Neural cell (in vitro differentiated cells): ENCODE data around the gene SORCS1. TPM values are rescaled to one million over a fixed set of nuclear protein-coding genes. Genes with fewer than 3 reads are reported as not detected.

ENCODE experiments used
- H2AFZ ChIP-seq: fragments of 200-600, 300-800 bp; sonication (generic), shearing (Covaris generic); 2 replicates; pipeline ENCODE4 v1.6.0; 2014; ENCODE audit warnings: low read depth, mild to moderate bottlenecking, antibody characterized with exemption, low read length, moderate library complexity
- H3F3A ChIP-seq: fragments of 200-600 bp; shearing (Covaris generic); 2 replicates; pipeline ENCODE4 v1.6.1; 2016; ENCODE audit warnings: mild to moderate bottlenecking, moderate library complexity, mixed read lengths, antibody characterized with exemption, low read length; ENCODE audit not compliant: insufficient read depth, poor library complexity, severe bottlenecking
- H3K27ac ChIP-seq: fragments of 200-600, 300-800 bp; sonication (generic), shearing (Covaris generic); 2 replicates; pipeline ENCODE4 v1.5.1; 2014; ENCODE audit warnings: mild to moderate bottlenecking, low read length, moderate library complexity
- H3K27me3 ChIP-seq: fragments of 300-800, 200-600 bp; sonication (generic), shearing (Covaris generic); 2 replicates; pipeline ENCODE4 v1.6.0; 2014; ENCODE audit warnings: mild to moderate bottlenecking, low read depth, low read length, moderate library complexity; ENCODE audit not compliant: insufficient read depth
- H3K36me3 ChIP-seq: fragments of 300-800, 200-600 bp; sonication (generic), shearing (Covaris generic); 2 replicates; pipeline ENCODE4 v1.5.1; 2014; ENCODE audit warnings: mild to moderate bottlenecking, antibody characterized with exemption, low read length, moderate library complexity; ENCODE audit not compliant: insufficient read depth
- H3K4me2 ChIP-seq: fragments of 300-800, 200-600 bp; sonication (generic), shearing (Covaris generic); 2 replicates; pipeline ENCODE4 v1.6.0; 2014; ENCODE audit warnings: mild to moderate bottlenecking, low read length
- H3K4me3 ChIP-seq: fragments of 300-800, 200-600 bp; sonication (generic), shearing (Covaris generic); 2 replicates; pipeline ENCODE4 v1.5.1; 2014; ENCODE audit warnings: mild to moderate bottlenecking, low read length, moderate library complexity
- H3K79me2 ChIP-seq: fragments of 200-600 bp; shearing (Covaris generic); replicated peaks from 2 replicates; pipeline ENCODE4 v1.6.0; 2014; ENCODE audit warnings: mild to moderate bottlenecking, low read length, moderate library complexity; ENCODE audit not compliant: insufficient read depth
- H3K9ac ChIP-seq: fragments of 300-800, 200-600 bp; sonication (generic), shearing (Covaris generic); 2 replicates; pipeline ENCODE4 v1.6.1; 2016; ENCODE audit warnings: mild to moderate bottlenecking, low read length, mixed read lengths
- H3K9me2 ChIP-seq: fragments of 200-600 bp; shearing (Covaris generic); 2 replicates; pipeline ENCODE4 v1.6.1; 2016; ENCODE audit warnings: mild to moderate bottlenecking, low read length, mixed read lengths; ENCODE audit not compliant: insufficient read depth
- H3K9me3 ChIP-seq: fragments of 200-600, 300-800 bp; sonication (generic), shearing (Covaris generic); 2 replicates; pipeline ENCODE4 v1.6.1; 2016; ENCODE audit warnings: mild to moderate bottlenecking, mixed run types, low read length, moderate library complexity, mixed read lengths
- H4K20me1 ChIP-seq: fragments of 200-600 bp; shearing (Covaris generic); 2 replicates; pipeline ENCODE4 v1.6.1; 2016; ENCODE audit warnings: mild to moderate bottlenecking, mixed run types; ENCODE audit not compliant: insufficient read depth
- CTCF ChIP-seq: fragments of 450-650 bp; IDR thresholded peaks from 2 replicates; pipeline ENCODE4 v1.5.1; 2014; ENCODE audit warnings: antibody characterized with exemption, mild to moderate bottlenecking, moderate library complexity; ENCODE audit not compliant: poor library complexity, severe bottlenecking
- EP300 ChIP-seq: fragments of 450-650 bp; conservative IDR thresholded peaks from 2 replicates; pipeline ENCODE4 v1.6.1; 2014; ENCODE audit warnings: antibody characterized with exemption, mild to moderate bottlenecking, moderate library complexity; ENCODE audit not compliant: poor library complexity, severe bottlenecking
- EZH2 ChIP-seq: fragments of 200-600, 300-800 bp; shearing (Covaris generic), sonication (generic); IDR thresholded peaks from 2 replicates; pipeline ENCODE4 v1.6.1; 2014; ENCODE audit warnings: antibody characterized with exemption, low read length, borderline replicate concordance, mild to moderate bottlenecking; ENCODE audit not compliant: insufficient read depth, poor library complexity, severe bottlenecking
- MXI1 ChIP-seq: fragments of 450-650 bp; conservative IDR thresholded peaks from 2 replicates; pipeline ENCODE4 v1.6.1; 2014; ENCODE audit warnings: antibody characterized with exemption, mild to moderate bottlenecking; ENCODE audit not compliant: poor library complexity, severe bottlenecking
- POLR2AphosphoS5 ChIP-seq: IDR thresholded peaks from 2 replicates; pipeline ENCODE4 v1.6.1; 2012
- RAD21 ChIP-seq: fragments of 450-650 bp; conservative IDR thresholded peaks from 2 replicates; pipeline ENCODE4 v1.6.1; 2014; ENCODE audit warnings: antibody characterized with exemption, mild to moderate bottlenecking, moderate library complexity
- REST ChIP-seq: IDR thresholded peaks from 2 replicates; pipeline ENCODE4 v1.6.1; 2012; ENCODE audit warnings: borderline replicate concordance
- SMC3 ChIP-seq: fragments of 450-650 bp; conservative IDR thresholded peaks from 2 replicates; pipeline ENCODE4 v1.6.1; 2014; ENCODE audit warnings: antibody characterized with exemption, mild to moderate bottlenecking, moderate library complexity; ENCODE audit not compliant: poor library complexity
- TAF1 ChIP-seq: IDR thresholded peaks from 2 replicates; pipeline ENCODE4 v1.6.1; 2012; ENCODE audit warnings: low read depth
- polyA plus RNA-seq: library from polyadenylated mRNA; depleted of rRNA; stranded (reverse); fragments of >200 nt; gene quantifications from 2 replicates; pipeline ENCODE4 v1.2.3, GENCODE V29; 2014

SORCS1 gene
- polyA plus RNA-seq, 1 donor from 2014 or later = 27.0 TPM

- H3K36me3 ChIP-seq = no peaks in the 10 kb centered on the region
- H3F3A ChIP-seq = no peaks in the 10 kb centered on the region
- no peak overlapping the region for H3K9ac ChIP-seq
- H3K9me2 ChIP-seq = no peaks in the 10 kb centered on the region
- H3K79me2 ChIP-seq = no peaks in the 10 kb centered on the region
- no peak overlapping the region for H2AFZ ChIP-seq
- no peak overlapping the region for H3K4me3 ChIP-seq
- H3K4me2 ChIP-seq = no peak overlapping the region
- H3K27ac ChIP-seq = no peak overlapping the region
- no peaks in the 10 kb centered on the region for H4K20me1 ChIP-seq
- no peak for TF ChIP-seq RAD21
- no peak for TF ChIP-seq TAF1
- no peak for TF ChIP-seq SMC3
- no peak for TF ChIP-seq EZH2
- TF ChIP-seq CTCF = no peak
- no peak for TF ChIP-seq MXI1
- no peak for TF ChIP-seq REST
- TF ChIP-seq POLR2AphosphoS5 = no peak
- no peak for TF ChIP-seq EP300
- H3K9me3 ChIP-seq = no peaks in the 10 kb centered on the region
- H3K27me3 ChIP-seq = no peaks in the 10 kb centered on the region
Observed at GRCh38 chr10:106672517-106673175, 491.9 kb downstream of the SORCS1 start.

GRCh38 chr10:106661767-106662140 is 502.8 kb downstream of the SORCS1 start:
- no peak overlapping the region for H2AFZ ChIP-seq
- no peaks in the 10 kb centered on the region for H3K9me2 ChIP-seq
- no peak overlapping the region for H3K27ac ChIP-seq
- no peak overlapping the region for H3K9ac ChIP-seq
- no peak overlapping the region for H3K4me2 ChIP-seq
- H3K4me3 ChIP-seq = no peak overlapping the region
- no peaks in the 10 kb centered on the region for H3K36me3 ChIP-seq
- H3K27me3 ChIP-seq = no peaks in the 10 kb centered on the region
- H3F3A ChIP-seq = no peaks in the 10 kb centered on the region
- no peak for TF ChIP-seq SMC3
- no peaks in the 10 kb centered on the region for H4K20me1 ChIP-seq
- H3K79me2 ChIP-seq = no peaks in the 10 kb centered on the region
- H3K9me3 ChIP-seq = no peaks in the 10 kb centered on the region
